CD4-positive, alpha-beta T cell (primary cell): Measurements from ENCODE around the gene PTPRN2. TPM values are rescaled to one million over a fixed set of nuclear protein-coding genes. Genes with fewer than 3 reads are reported as not detected.
A peak's percentile ranks its signal among the peaks of the same experiment; 100 is the strongest.

Experiments
- ATAC-seq: fragments of 200-7000 bp; cut with Tn5 transposase; one replicate; pipeline ENCODE4 v1.10.0; 2022; ENCODE audit warnings: mild to moderate bottlenecking; ENCODE audit not compliant: poor library complexity
- CTCF ChIA-PET: fragments of 350-600 bp; sonication (Branson Sonifier 250); formaldehyde crosslinking; loops from one replicate; lab custom pipeline; 2021; ENCODE audit warnings: antibody characterized with exemption, inconsistent platforms; lab: Charles Lee
- POLR2A ChIA-PET: fragments of 350-600 bp; sonication (Branson Sonifier 250); formaldehyde crosslinking; loops from one replicate; lab custom pipeline; 2021; ENCODE audit warnings: antibody characterized with exemption, inconsistent platforms; lab: Charles Lee
- DNase-seq, 14 experiments: peaks; one replicate each; pipeline ENCODE4 v3.0.0-alpha.2; 2013 to 2020; ENCODE audit warnings: mixed read lengths in 2 of 14
- H3K27ac ChIP-seq, 2 donors: one replicate each; pipeline versions ENCODE4 v1.5.1 to v1.7.0; 2013; ENCODE audit warnings: low read length in 2 of 2, low read depth in 1 of 2, mild to moderate bottlenecking in 1 of 2
- H3K27me3 ChIP-seq, 2 experiments: 1 replicate in 1 of 2; 2 replicates in 1 of 2; pipeline versions ENCODE4 v1.6.1 to v1.7.0; 2013; ENCODE audit warnings: low read length in 2 of 2, control low read depth in 1 of 2, mild to moderate bottlenecking in 1 of 2, moderate library complexity in 1 of 2; ENCODE audit not compliant: insufficient read depth in 2 of 2, control insufficient read depth in 1 of 2
- H3K36me3 ChIP-seq: one replicate; pipeline ENCODE4 v1.6.1; 2013; ENCODE audit warnings: low read length, control low read depth; ENCODE audit not compliant: insufficient read depth
- H3K4me1 ChIP-seq: one replicate; pipeline ENCODE4 v1.6.1; 2013; ENCODE audit warnings: low read length, control low read depth; ENCODE audit not compliant: insufficient read depth
- H3K4me3 ChIP-seq: one replicate; pipeline ENCODE4 v1.5.1; 2013; ENCODE audit warnings: mild to moderate bottlenecking, low read length, moderate library complexity
- H3K9me3 ChIP-seq, 2 experiments: 1 replicate in 1 of 2; 2 replicates in 1 of 2; pipeline versions ENCODE4 v1.6.1 to v1.7.0; 2013; ENCODE audit warnings: low read length in 2 of 2, mild to moderate bottlenecking in 2 of 2, control low read depth in 1 of 2, moderate library complexity in 1 of 2; ENCODE audit not compliant: control insufficient read depth in 1 of 2, insufficient read depth in 1 of 2
- H3K27ac Mint-ChIP-seq: one replicate; pipeline ENCODE4 v1.8.0; 2020; ENCODE audit warnings: mixed read lengths
- H3K27me3 Mint-ChIP-seq: one replicate; pipeline ENCODE4 v1.8.0; 2021; ENCODE audit warnings: mixed read lengths
- H3K36me3 Mint-ChIP-seq: one replicate; pipeline ENCODE4 v1.8.0; 2021; ENCODE audit warnings: low read depth, mixed read lengths
- H3K4me1 Mint-ChIP-seq: one replicate; pipeline ENCODE4 v1.8.0; 2021; ENCODE audit warnings: low read depth, mixed read lengths
- H3K4me3 Mint-ChIP-seq: one replicate; pipeline ENCODE4 v1.8.0; 2020; ENCODE audit warnings: mild to moderate bottlenecking, mixed read lengths
- H3K9me3 Mint-ChIP-seq: one replicate; pipeline ENCODE4 v1.8.0; 2020; ENCODE audit warnings: mixed read lengths
- intact Hi-C, 2 experiments: fragments of 100-400 bp; cut with DNase I in 1 of 2; cut with micrococcal nuclease in 1 of 2; formaldehyde crosslinking; loops; one replicate each; pipeline versions ENCODE4 v1.15.1 to v1.9.0; 2023 to 2025; cut with DNase I, micrococcal nuclease
- polyA plus RNA-seq, 2 donors: library from polyadenylated mRNA; unstranded; fragments of 120-200 nt; gene quantifications; one replicate each; pipeline ENCODE4 v1.2.1, GENCODE V29; 2013
- total RNA-seq, 174 experiments: library from RNA in 2 of 174; stranded (reverse) in 2 of 174; gene quantifications; one replicate each; pipeline ENCODE4 v1.2.3 and lab custom pipeline; 2021 to 2026
- TF ChIP-seq, protein P1 (sequence below): fragments of 200-600 bp; IDR thresholded peaks from one replicate; pipeline ENCODE4 v1.8.0; 2022; ENCODE audit warnings: antibody characterized with exemption, mild to moderate bottlenecking

PTPRN2 gene
- total RNA-seq (under 1 TPM; 0.34 to 0.44 TPM), total RNA-seq (lab: John Stamatoyannopoulos, UW) (0.42 to 8.2 (median 2.0) reads per million in 172 experiments)
- 2.1 TPM for polyA plus RNA-seq (2013, experiment 1 of 2)
- polyA plus RNA-seq (2013, experiment 2 of 2): 2.1 TPM

DNA sequence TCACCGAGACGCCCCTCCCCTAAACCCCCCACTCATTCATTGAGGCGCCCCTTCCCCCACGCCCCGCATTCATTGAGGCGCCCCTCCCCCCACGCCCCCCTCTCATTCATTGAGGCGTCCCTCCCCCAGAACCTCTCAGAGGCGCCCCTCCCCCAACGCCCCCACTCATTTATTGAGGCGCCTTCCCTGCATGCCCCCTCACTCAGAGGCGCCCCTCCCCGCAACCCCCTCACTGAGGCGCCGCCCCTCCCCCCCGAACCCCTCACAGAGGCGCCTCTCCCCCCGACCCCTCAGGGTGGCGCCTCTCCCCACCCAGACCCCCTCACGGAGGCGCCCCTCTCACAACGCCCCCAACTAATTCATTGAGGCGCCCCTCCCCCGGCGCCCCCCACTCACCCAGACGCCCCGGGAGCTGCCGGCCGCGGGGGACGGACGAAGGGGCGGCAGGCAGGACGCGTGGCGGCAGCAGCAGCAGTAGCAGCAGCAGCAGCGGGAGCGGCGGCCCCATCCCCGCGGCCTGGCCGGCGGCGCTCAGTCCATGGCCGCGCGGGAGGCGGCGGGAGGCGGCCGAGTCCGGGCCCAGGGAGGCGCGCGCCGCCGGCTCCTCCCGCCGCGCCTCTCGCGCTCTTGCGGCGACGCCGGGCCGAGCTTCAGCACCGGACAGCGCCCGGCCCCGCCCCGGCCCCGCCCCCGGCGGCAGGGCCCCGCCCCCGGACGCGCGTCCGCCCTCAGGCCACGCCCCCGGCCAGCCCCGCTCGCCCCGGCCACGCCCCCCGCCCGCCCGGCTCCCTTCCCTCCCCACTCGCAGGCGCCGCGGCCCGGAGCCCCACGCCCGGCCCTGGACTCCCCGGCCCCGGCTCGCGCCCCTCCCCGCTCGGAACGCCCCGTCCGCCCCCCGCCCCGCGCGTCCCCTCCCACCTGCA is at the start of gene PTPRN2:
Gene PTPRN2 (minus strand): TSS at position 662 of the 923 bp plus-strand sequence.
- H3K27ac Mint-ChIP-seq: no peak within 1 kb of the TSS
- POLR2A ChIA-PET: no interaction called here
- intact Hi-C loops: no loop called here

DNA sequence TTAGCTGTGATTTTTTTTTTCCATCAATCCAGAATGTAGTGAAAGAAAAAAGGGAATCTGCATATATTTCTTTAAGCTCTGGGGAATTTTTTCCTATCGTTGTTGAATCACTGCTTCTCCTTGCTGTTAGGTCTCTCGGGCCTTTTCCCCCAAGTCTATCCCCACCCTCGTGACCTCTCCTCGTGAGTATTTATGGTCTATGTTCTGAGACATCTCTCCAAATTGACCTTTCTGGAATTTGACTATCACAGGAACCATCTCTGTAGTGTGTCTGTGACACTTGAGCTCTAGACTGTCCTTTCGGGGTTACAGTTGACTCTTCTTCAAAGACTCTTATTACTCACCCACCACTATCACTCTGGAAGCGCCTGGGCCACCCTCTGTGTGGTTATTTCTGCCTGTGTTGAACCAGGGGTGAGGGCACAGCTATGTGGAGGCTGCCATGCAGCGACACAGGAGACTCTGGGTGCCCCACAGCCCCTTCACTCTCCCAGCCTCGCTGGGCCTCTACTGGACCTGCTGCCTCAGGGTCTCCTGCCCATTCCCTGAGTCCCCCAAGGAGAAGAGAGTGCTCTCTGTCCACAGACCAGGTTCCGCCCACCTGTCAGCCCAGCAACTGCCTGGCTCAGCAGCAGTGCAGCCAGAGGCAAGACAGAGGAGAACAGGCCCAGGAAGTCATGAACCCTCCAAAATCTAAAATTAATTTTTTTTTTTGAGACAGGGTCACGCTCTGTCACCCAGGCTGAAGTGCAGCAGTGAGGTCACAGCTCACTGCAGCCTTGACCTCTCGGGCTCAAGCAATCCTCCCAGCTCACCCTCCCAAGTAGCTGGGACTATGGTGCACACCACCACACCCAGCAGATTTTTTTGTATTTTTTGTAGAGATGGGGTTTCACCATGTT is 45.7 kb upstream of the PTPRN2 start:
- POLR2A ChIA-PET: no interaction called here
- ATAC-seq: no peak

More for the DNA sequence above, at the start of gene PTPRN2:
- TF ChIP-seq, protein P1, sequence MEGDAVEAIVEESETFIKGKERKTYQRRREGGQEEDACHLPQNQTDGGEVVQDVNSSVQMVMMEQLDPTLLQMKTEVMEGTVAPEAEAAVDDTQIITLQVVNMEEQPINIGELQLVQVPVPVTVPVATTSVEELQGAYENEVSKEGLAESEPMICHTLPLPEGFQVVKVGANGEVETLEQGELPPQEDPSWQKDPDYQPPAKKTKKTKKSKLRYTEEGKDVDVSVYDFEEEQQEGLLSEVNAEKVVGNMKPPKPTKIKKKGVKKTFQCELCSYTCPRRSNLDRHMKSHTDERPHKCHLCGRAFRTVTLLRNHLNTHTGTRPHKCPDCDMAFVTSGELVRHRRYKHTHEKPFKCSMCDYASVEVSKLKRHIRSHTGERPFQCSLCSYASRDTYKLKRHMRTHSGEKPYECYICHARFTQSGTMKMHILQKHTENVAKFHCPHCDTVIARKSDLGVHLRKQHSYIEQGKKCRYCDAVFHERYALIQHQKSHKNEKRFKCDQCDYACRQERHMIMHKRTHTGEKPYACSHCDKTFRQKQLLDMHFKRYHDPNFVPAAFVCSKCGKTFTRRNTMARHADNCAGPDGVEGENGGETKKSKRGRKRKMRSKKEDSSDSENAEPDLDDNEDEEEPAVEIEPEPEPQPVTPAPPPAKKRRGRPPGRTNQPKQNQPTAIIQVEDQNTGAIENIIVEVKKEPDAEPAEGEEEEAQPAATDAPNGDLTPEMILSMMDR: no peak
- Histone ChIP-seq H3K27ac (no peak within 1 kb of the TSS), H3K4me1 (peaks cover 15% of the 10 kb centered on the region), H3K27me3 (peaks cover 44 to 50% of the 10 kb centered on the region in 2 experiments), H3K4me3 (no peak within 1 kb of the TSS), H3K9me3 (peaks cover 0 to 43% of the 10 kb centered on the region in 2 experiments), H3K36me3 (no peaks in the 10 kb centered on the region)
- peak within 1 kb of the TSS; percentile 66 for H3K4me3 Mint-ChIP-seq
- peaks cover 14% of the 10 kb centered on the region for H3K4me1 Mint-ChIP-seq
- DNase-seq (peak; percentile 22 to 83 (median 46)), ATAC-seq (peak; percentile 91)
- no peaks in the 10 kb centered on the region for H3K36me3 Mint-ChIP-seq
- peaks cover 3% of the 10 kb centered on the region for H3K9me3 Mint-ChIP-seq
- peaks cover 54% of the 10 kb centered on the region for H3K27me3 Mint-ChIP-seq
- CTCF ChIA-PET: no interaction called here

More for the DNA sequence above, 45.7 kb upstream of the PTPRN2 start:
- Histone ChIP-seq H3K9me3 (no peaks in the 10 kb centered on the region), H3K36me3 (peaks cover 3% of the 10 kb centered on the region), H3K27me3 (no peaks in the 10 kb centered on the region), H3K27ac (no peak overlapping the region), H3K4me3 (no peak overlapping the region), H3K4me1 (no peaks in the 10 kb centered on the region)
- no peaks in the 10 kb centered on the region for H3K27me3 Mint-ChIP-seq
- CTCF ChIA-PET: no interaction called here
- intact Hi-C loops: no loop called here
- H3K4me1 Mint-ChIP-seq: no peaks in the 10 kb centered on the region
- H3K9me3 Mint-ChIP-seq: no peaks in the 10 kb centered on the region
- H3K36me3 Mint-ChIP-seq: peaks cover 15% of the 10 kb centered on the region
- no peak for DNase-seq
- no peak overlapping the region for H3K4me3 Mint-ChIP-seq
- H3K27ac Mint-ChIP-seq: no peak overlapping the region
- TF ChIP-seq, protein P1: no peak
